ENCODE data around the gene CNGA2.

The CNGA2 gene

GRCh38 chrX:151776181-151776731 is 41.7 kb downstream of the CNGA2 start:
- no peak overlapping the region for H3K4me3 ChIP-seq (ENCODE audit: low read length in 2 of 2)
- H3K27ac ChIP-seq (ENCODE audit: low read length): no peak overlapping the region
- no peaks in the 10 kb centered on the region for H3K9me3 ChIP-seq (ENCODE audit: control insufficient read depth in 2 of 2, low read length in 2 of 2)
- peaks cover 0 to 7% of the 10 kb centered on the region in 2 donors for H3K27me3 ChIP-seq (ENCODE audit: control insufficient read depth in 1 of 2, insufficient read depth in 2 of 2, low read length in 2 of 2)
- no peak overlapping the region for H3K9ac ChIP-seq (ENCODE audit: low read length in 2 of 2)
- peaks cover 3% of the 10 kb centered on the region for H3K4me1 ChIP-seq (ENCODE audit: control insufficient read depth, insufficient read depth, low read length)
- H3K36me3 ChIP-seq (ENCODE audit: control insufficient read depth in 2 of 2, insufficient read depth in 2 of 2, low read length in 2 of 2): no peaks in the 10 kb centered on the region

- peaks cover 0 to 7% of the 10 kb centered on the region in 2 donors for H3K27me3 ChIP-seq (ENCODE audit: control insufficient read depth in 1 of 2, insufficient read depth in 2 of 2, low read length in 2 of 2)
- peaks cover 3% of the 10 kb centered on the region for H3K4me1 ChIP-seq (ENCODE audit: control insufficient read depth, insufficient read depth, low read length)
- H3K36me3 ChIP-seq (ENCODE audit: control insufficient read depth in 2 of 2, insufficient read depth in 2 of 2, low read length in 2 of 2): no peaks in the 10 kb centered on the region
- no peak overlapping the region for H3K4me3 ChIP-seq (ENCODE audit: low read length in 2 of 2)
- H3K9me3 ChIP-seq (ENCODE audit: control insufficient read depth in 2 of 2, low read length in 2 of 2): no peaks in the 10 kb centered on the region
- no peak overlapping the region for H3K9ac ChIP-seq (ENCODE audit: low read length in 2 of 2)
- no peak overlapping the region for H3K27ac ChIP-seq (ENCODE audit: low read length)
These were observed 42.4 kb downstream of the CNGA2 start for GRCh38 chrX:151776936-151777335.

GRCh38 chrX:151779258-151779657 is 44.7 kb downstream of the CNGA2 start:
- no peak overlapping the region for H3K9ac ChIP-seq (ENCODE audit: low read length in 2 of 2)
- H3K27me3 ChIP-seq (ENCODE audit: control insufficient read depth in 1 of 2, insufficient read depth in 2 of 2, low read length in 2 of 2): peaks cover 0 to 7% of the 10 kb centered on the region in 2 donors

GRCh38 chrX:151780621-151781020 is 46.1 kb downstream of the CNGA2 start:
- peaks cover 0 to 7% of the 10 kb centered on the region in 2 donors for H3K27me3 ChIP-seq (ENCODE audit: control insufficient read depth in 1 of 2, insufficient read depth in 2 of 2, low read length in 2 of 2)
- H3K4me3 ChIP-seq (ENCODE audit: low read length in 2 of 2): no peak overlapping the region
- H3K9ac ChIP-seq (ENCODE audit: low read length in 2 of 2): no peak overlapping the region
- peaks cover 3% of the 10 kb centered on the region for H3K4me1 ChIP-seq (ENCODE audit: control insufficient read depth, insufficient read depth, low read length)
- no peaks in the 10 kb centered on the region for H3K36me3 ChIP-seq (ENCODE audit: control insufficient read depth in 2 of 2, insufficient read depth in 2 of 2, low read length in 2 of 2)
- no peak overlapping the region for H3K27ac ChIP-seq (ENCODE audit: low read length)
- H3K9me3 ChIP-seq (ENCODE audit: control insufficient read depth in 2 of 2, low read length in 2 of 2): no peaks in the 10 kb centered on the region

More at GRCh38 chrX:151779258-151779657, 44.7 kb downstream of the CNGA2 start:
- no peak overlapping the region for H3K27ac ChIP-seq (ENCODE audit: low read length)
- no peak overlapping the region for H3K4me3 ChIP-seq (ENCODE audit: low read length in 2 of 2)
- no peaks in the 10 kb centered on the region for H3K36me3 ChIP-seq (ENCODE audit: control insufficient read depth in 2 of 2, insufficient read depth in 2 of 2, low read length in 2 of 2)
- no peaks in the 10 kb centered on the region for H3K9me3 ChIP-seq (ENCODE audit: control insufficient read depth in 2 of 2, low read length in 2 of 2)
- H3K4me1 ChIP-seq (ENCODE audit: control insufficient read depth, insufficient read depth, low read length): peaks cover 3% of the 10 kb centered on the region

GRCh38 chrX:151789179-151789800 is 54.7 kb downstream of the CNGA2 start:
- H3K9me3 ChIP-seq (ENCODE audit: control insufficient read depth in 2 of 2, low read length in 2 of 2): peaks cover 0 to 5% of the 10 kb centered on the region in 2 donors
- no peak overlapping the region for H3K9ac ChIP-seq (ENCODE audit: low read length in 2 of 2)
- H3K4me1 ChIP-seq (ENCODE audit: control insufficient read depth, insufficient read depth, low read length): no peaks in the 10 kb centered on the region
- H3K4me3 ChIP-seq (ENCODE audit: low read length in 2 of 2): no peak overlapping the region
- no peaks in the 10 kb centered on the region for H3K27me3 ChIP-seq (ENCODE audit: control insufficient read depth in 1 of 2, insufficient read depth in 2 of 2, low read length in 2 of 2)
- no peak overlapping the region for H3K27ac ChIP-seq (ENCODE audit: low read length)
- H3K36me3 ChIP-seq (ENCODE audit: control insufficient read depth in 2 of 2, insufficient read depth in 2 of 2, low read length in 2 of 2): no peaks in the 10 kb centered on the region

- Histone ChIP-seq H3K9me3 (ENCODE audit: control insufficient read depth in 2 of 2, low read length in 2 of 2) (peaks cover 0 to 5% of the 10 kb centered on the region in 2 donors), H3K9ac (ENCODE audit: low read length in 2 of 2) (no peak overlapping the region), H3K27ac (ENCODE audit: low read length) (no peak overlapping the region), H3K36me3 (ENCODE audit: control insufficient read depth in 2 of 2, insufficient read depth in 2 of 2, low read length in 2 of 2) (no peaks in the 10 kb centered on the region), H3K27me3 (ENCODE audit: control insufficient read depth in 1 of 2, insufficient read depth in 2 of 2, low read length in 2 of 2) (peaks cover 0 to 2% of the 10 kb centered on the region in 2 donors), H3K4me3 (ENCODE audit: low read length in 2 of 2) (no peak overlapping the region), H3K4me1 (ENCODE audit: control insufficient read depth, insufficient read depth, low read length) (no peaks in the 10 kb centered on the region)
These were observed 56.1 kb downstream of the CNGA2 start for GRCh38 chrX:151790481-151791160.

- peaks cover 0 to 7% of the 10 kb centered on the region in 2 donors for H3K9me3 ChIP-seq (ENCODE audit: control insufficient read depth in 2 of 2, low read length in 2 of 2)
- H3K27ac ChIP-seq (ENCODE audit: low read length): no peak overlapping the region
These were observed 57.4 kb downstream of the CNGA2 start for GRCh38 chrX:151791961-151792360.

GRCh38 chrX:151792505-151792904 is 58.0 kb downstream of the CNGA2 start:
- Histone ChIP-seq H3K9ac (ENCODE audit: low read length in 2 of 2) (no peak overlapping the region), H3K36me3 (ENCODE audit: control insufficient read depth in 2 of 2, insufficient read depth in 2 of 2, low read length in 2 of 2) (no peaks in the 10 kb centered on the region), H3K27me3 (ENCODE audit: control insufficient read depth in 1 of 2, insufficient read depth in 2 of 2, low read length in 2 of 2) (peaks cover 0 to 6% of the 10 kb centered on the region in 2 donors), H3K27ac (ENCODE audit: low read length) (no peak overlapping the region), H3K9me3 (ENCODE audit: control insufficient read depth in 2 of 2, low read length in 2 of 2) (peaks cover 0 to 7% of the 10 kb centered on the region in 2 donors), H3K4me1 (ENCODE audit: control insufficient read depth, insufficient read depth, low read length) (no peaks in the 10 kb centered on the region), H3K4me3 (ENCODE audit: low read length in 2 of 2) (no peak overlapping the region)

More at GRCh38 chrX:151791961-151792360, 57.4 kb downstream of the CNGA2 start:
- H3K4me1 ChIP-seq (ENCODE audit: control insufficient read depth, insufficient read depth, low read length): no peaks in the 10 kb centered on the region
- no peaks in the 10 kb centered on the region for H3K36me3 ChIP-seq (ENCODE audit: control insufficient read depth in 2 of 2, insufficient read depth in 2 of 2, low read length in 2 of 2)
- H3K4me3 ChIP-seq (ENCODE audit: low read length in 2 of 2): no peak overlapping the region
- no peak overlapping the region for H3K9ac ChIP-seq (ENCODE audit: low read length in 2 of 2)
- H3K27me3 ChIP-seq (ENCODE audit: control insufficient read depth in 1 of 2, insufficient read depth in 2 of 2, low read length in 2 of 2): peaks cover 0 to 4% of the 10 kb centered on the region in 2 donors

GRCh38 chrX:151793886-151794285 is 59.3 kb downstream of the CNGA2 start:
- no peak overlapping the region for H3K4me3 ChIP-seq (ENCODE audit: low read length in 2 of 2)
- no peak overlapping the region for H3K9ac ChIP-seq (ENCODE audit: low read length in 2 of 2)
- no peaks in the 10 kb centered on the region for H3K36me3 ChIP-seq (ENCODE audit: control insufficient read depth in 2 of 2, insufficient read depth in 2 of 2, low read length in 2 of 2)
- H3K27me3 ChIP-seq (ENCODE audit: control insufficient read depth in 1 of 2, insufficient read depth in 2 of 2, low read length in 2 of 2): peaks cover 0 to 6% of the 10 kb centered on the region in 2 donors
- peaks cover 0 to 7% of the 10 kb centered on the region in 2 donors for H3K9me3 ChIP-seq (ENCODE audit: control insufficient read depth in 2 of 2, low read length in 2 of 2)
- H3K4me1 ChIP-seq (ENCODE audit: control insufficient read depth, insufficient read depth, low read length): no peaks in the 10 kb centered on the region
- no peak overlapping the region for H3K27ac ChIP-seq (ENCODE audit: low read length)
